Measurements from ENCODE around the gene PTPA. TPM values are rescaled to one million over a fixed set of nuclear protein-coding genes. Genes with fewer than 3 reads are reported as not detected.

The PTPA gene
- total and polyA plus RNA-seq, 9 of the 15 experiments (the other 6 are each of a cell fraction or from before 2014, with no cell fraction given), result 1.7 to 121 (median 72.6) TPM

DNA sequence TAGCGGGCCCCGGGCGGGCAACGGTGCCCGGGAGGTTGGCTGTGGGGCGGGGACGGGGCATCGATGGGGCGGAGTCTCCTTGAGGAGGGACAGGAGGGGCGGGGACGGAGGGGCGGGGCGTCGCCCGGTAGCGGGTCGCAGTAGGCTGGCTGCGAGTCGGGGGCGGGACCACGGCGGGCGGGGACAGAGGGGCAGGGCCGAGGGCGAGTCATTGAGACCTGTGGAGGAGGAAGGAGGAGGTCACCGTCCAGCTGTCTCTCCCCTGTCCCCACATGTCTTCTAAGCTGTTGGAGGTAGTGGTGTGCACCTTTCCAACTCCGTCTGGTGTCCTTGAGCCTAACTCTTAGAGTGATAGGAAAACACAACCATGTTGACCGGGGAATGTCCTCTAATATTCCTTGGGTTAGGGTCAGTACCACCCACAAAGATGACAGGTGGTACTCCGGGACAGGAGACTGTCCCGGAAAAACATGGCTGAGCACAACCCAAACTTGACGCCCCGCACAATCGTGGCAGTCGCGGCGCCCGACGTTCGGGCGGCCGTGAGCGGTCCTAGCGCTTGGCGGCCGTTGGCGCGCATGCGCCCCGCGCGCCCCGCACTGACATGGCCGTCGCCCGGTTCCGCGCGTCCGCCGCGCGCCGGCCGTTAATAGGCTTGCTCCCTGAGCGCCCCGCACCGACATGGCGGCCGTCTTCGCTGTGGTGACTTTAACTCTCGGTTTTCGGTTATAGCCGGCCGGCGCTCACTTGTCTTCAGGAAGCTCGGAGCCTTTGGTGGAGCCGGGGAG, at the start of gene PTPA, which contains the start of gene CRAT (continued):
- TF ChIP-seq, protein P1, sequence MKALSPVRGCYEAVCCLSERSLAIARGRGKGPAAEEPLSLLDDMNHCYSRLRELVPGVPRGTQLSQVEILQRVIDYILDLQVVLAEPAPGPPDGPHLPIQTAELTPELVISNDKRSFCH (CRISPR knock-in tag; IDR thresholded peaks at IDR 0.05), result no peak
- TF ChIP-seq, protein P1 (tag; IDR thresholded peaks at IDR 0.05), result peak; percentile 90
- TF ChIP-seq KLF13 (tag; IDR thresholded peaks at IDR 0.05; ENCODE audit: borderline replicate concordance, low read depth), result peak; percentile 45; the same call in 1 of the 2 replicates
- TF ChIP-seq HNRNPUL1 (IDR thresholded peaks at IDR 0.05; ENCODE audit: low read length), result no peak
- TF ChIP-seq TOE1 (IDR thresholded peaks at IDR 0.05; ENCODE audit: borderline replicate concordance), result peak; percentile 80; the same call in 1 of the 2 replicates
- no peak for TF ChIP-seq TOE1 (CRISPR knock-in tag; IDR thresholded peaks at IDR 0.05; ENCODE audit: borderline replicate concordance, low read depth)
- TF ChIP-seq, protein P2, sequence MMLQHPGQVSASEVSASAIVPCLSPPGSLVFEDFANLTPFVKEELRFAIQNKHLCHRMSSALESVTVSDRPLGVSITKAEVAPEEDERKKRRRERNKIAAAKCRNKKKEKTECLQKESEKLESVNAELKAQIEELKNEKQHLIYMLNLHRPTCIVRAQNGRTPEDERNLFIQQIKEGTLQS (IDR thresholded peaks at IDR 0.05), result no peak
- TF ChIP-seq, protein P2 (CRISPR knock-in tag; conservative IDR thresholded peaks at IDR 0.05), result no peak
- TF ChIP-seq NFYB (IDR thresholded peaks at IDR 0.05; ENCODE audit: extremely low read depth, insufficient read length), result peak; percentile 4
- TF ChIP-seq TRIM28 (IDR thresholded peaks at IDR 0.05), result peak; percentile 82
- TF ChIP-seq DPF2 (IDR thresholded peaks at IDR 0.05), result peak; percentile 66
- TF ChIP-seq OTX1 (CRISPR knock-in tag; IDR thresholded peaks at IDR 0.05), result peak; percentile 23; the same call in 1 of the 2 replicates
- TF ChIP-seq CBX3 (IDR thresholded peaks at IDR 0.05; ENCODE audit: borderline replicate concordance in 1 of 2, low read length in 2 of 2), result peak in 1 of 2 experiments; percentile 71; a peak in 1 of 3 replicates
- TF ChIP-seq, protein P3, sequence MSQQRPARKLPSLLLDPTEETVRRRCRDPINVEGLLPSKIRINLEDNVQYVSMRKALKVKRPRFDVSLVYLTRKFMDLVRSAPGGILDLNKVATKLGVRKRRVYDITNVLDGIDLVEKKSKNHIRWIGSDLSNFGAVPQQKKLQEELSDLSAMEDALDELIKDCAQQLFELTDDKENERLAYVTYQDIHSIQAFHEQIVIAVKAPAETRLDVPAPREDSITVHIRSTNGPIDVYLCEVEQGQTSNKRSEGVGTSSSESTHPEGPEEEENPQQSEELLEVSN (IDR thresholded peaks at IDR 0.05; ENCODE audit: borderline replicate concordance in 1 of 2, extremely low read depth in 1 of 2, insufficient read depth in 1 of 2, insufficient read length in 1 of 2, low read depth in 1 of 2, low read length in 1 of 2, poor library complexity in 1 of 2, severe bottlenecking in 1 of 2), result peak; percentile 74 to 88
- TF ChIP-seq CEBPB (tag; IDR thresholded peaks at IDR 0.05), result no peak
- peak; percentile 23 for TF ChIP-seq SMAD1 (IDR thresholded peaks at IDR 0.05; ENCODE audit: low read depth, low read length, partially characterized antibody)
- TF ChIP-seq DDX20 (tag; IDR thresholded peaks at IDR 0.05; ENCODE audit: low read depth), result no peak
